Stimulated activated CD4-positive, alpha-beta T cell treated with anti-CD3 and anti-CD28 coated beads, Interleukin-2, amount 100 ng/mL, for 4 hours (primary cell): ENCODE measurements around the gene VPS35L.

ENCODE experiments used
- DNase-seq: peaks from one replicate; pipeline ENCODE4 v3.0.0-alpha.2; 2020; ENCODE audit warnings: low read depth

VPS35L gene

GRCh38 chr16:19749571-19750080, 194.1 kb downstream of the VPS35L start:
- DNase-seq, result no peak
